Measurements from ENCODE around the gene FBXW2. TPM values are rescaled to one million over a fixed set of nuclear protein-coding genes. Genes with fewer than 3 reads are reported as not detected.

FBXW2 gene
- total RNA-seq, 1 donor: 36.8 TPM

DNA sequence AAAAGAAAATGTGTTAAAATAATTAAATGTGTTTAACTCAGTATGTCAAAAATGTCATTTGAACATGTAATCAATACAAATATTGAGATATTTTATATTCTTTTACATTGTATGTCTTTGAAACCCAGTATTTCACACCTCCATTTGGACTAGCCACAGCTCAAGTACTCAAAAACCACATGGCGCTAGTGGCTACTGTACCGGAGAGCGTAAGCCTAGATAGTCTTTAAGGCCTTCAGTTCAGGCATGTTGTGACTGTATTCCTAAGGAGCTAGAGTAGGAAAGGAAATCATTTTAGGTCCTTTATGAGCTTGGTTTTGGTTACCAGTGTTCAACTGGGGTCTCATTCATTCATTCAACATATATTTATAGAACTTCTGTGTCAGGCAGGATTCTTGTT, 12.8 kb downstream of the FBXW2 start:
- TF ChIP-seq, protein P1, sequence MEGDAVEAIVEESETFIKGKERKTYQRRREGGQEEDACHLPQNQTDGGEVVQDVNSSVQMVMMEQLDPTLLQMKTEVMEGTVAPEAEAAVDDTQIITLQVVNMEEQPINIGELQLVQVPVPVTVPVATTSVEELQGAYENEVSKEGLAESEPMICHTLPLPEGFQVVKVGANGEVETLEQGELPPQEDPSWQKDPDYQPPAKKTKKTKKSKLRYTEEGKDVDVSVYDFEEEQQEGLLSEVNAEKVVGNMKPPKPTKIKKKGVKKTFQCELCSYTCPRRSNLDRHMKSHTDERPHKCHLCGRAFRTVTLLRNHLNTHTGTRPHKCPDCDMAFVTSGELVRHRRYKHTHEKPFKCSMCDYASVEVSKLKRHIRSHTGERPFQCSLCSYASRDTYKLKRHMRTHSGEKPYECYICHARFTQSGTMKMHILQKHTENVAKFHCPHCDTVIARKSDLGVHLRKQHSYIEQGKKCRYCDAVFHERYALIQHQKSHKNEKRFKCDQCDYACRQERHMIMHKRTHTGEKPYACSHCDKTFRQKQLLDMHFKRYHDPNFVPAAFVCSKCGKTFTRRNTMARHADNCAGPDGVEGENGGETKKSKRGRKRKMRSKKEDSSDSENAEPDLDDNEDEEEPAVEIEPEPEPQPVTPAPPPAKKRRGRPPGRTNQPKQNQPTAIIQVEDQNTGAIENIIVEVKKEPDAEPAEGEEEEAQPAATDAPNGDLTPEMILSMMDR (IDR thresholded peaks at IDR 0.05; ENCODE audit: insufficient read depth, low read length): no peak
- H3K4me3 ChIP-seq (ENCODE audit: low read depth, low read length): no peak overlapping the region
- no peak for DNase-seq (ENCODE audit: low read depth)

DNA sequence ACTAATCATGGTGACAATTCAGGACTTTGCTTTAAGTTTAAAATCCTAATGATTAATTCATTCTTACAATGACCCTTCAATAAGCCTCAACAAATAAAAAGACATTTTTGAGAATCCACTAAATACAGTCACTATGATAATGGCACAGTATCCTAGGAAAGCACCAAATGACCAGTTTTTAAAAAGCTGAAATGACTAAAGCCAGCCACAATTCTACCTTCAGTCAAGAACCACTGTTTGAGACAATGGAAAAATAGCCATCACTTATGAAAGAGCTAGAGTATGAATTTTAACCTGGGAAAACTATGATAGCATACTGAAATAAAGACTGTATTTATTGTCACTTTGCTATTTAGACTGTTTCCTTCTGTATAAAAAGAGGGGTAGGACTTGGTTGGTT, 14.0 kb downstream of the FBXW2 start:
- TF ChIP-seq, protein P1 (IDR thresholded peaks at IDR 0.05; ENCODE audit: insufficient read depth, low read length): no peak
- no peak overlapping the region for H3K4me3 ChIP-seq (ENCODE audit: low read depth, low read length)
- no peak for DNase-seq (ENCODE audit: low read depth)

DNA sequence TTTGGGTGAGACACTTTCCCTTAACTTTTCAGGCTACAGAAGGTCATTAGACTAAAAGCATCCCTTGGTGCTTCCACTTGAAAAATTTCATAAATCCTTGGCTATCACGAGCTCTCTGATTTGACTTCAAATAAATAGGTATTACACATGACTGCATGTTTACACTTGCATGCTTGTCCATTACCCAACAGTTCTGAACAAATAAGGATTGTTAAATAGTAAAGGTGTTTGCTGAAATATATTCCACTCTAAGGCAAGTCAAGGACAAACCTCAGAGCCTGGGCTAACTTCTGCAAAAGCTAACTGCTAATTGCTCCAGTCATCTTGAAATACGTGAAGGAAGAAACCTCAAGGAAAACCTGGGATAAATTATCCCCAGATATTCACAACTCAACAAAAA, 14.5 kb downstream of the FBXW2 start:
- TF ChIP-seq, protein P1 (IDR thresholded peaks at IDR 0.05; ENCODE audit: insufficient read depth, low read length): no peak
- H3K4me3 ChIP-seq (ENCODE audit: low read depth, low read length): no peak overlapping the region
- DNase-seq (ENCODE audit: low read depth): no peak

DNA sequence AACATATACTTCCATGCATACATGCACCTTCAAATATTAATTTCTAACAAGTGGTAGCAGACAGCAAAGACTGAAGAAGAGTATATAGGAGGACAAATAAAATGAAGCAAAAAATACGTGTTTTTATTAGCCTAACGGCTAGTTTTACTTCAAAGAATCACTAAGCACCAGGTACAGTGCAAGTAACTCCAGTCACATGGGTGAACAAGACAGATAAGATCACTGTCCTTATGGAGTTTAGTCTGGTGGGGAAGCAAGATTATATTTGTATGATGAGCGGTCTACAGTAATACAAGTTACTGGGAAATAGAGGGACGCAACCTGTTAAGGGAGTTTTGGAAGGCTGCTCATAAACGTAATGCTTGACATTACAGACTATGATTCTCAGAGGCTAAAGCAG, 16.0 kb downstream of the FBXW2 start:
- TF ChIP-seq, protein P1 (IDR thresholded peaks at IDR 0.05; ENCODE audit: insufficient read depth, low read length): no peak
- no peak overlapping the region for H3K4me3 ChIP-seq (ENCODE audit: low read depth, low read length)
- DNase-seq (ENCODE audit: low read depth): no peak

DNA sequence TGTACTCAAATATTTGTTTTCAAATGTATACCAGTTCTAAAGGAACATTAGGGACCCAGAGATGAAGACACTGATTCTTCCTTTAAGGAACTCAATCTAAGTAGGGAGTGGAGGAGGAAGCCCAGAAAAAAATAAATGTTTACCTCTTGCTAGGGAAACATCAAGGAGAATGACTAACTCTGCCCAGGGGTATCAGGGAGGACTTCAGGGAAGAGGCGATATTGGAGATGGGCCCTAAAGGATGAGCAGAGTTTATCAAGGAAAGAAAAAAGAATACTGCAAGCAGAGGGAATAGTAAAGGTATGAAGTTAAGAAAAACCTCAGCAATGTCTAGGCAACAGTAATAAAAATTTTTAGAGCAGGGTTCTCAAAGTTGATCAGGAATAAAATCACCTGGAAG, 16.4 kb downstream of the FBXW2 start:
- TF ChIP-seq, protein P1 (IDR thresholded peaks at IDR 0.05; ENCODE audit: insufficient read depth, low read length): no peak
- H3K4me3 ChIP-seq (ENCODE audit: low read depth, low read length): no peak overlapping the region
- DNase-seq (ENCODE audit: low read depth): no peak

DNA sequence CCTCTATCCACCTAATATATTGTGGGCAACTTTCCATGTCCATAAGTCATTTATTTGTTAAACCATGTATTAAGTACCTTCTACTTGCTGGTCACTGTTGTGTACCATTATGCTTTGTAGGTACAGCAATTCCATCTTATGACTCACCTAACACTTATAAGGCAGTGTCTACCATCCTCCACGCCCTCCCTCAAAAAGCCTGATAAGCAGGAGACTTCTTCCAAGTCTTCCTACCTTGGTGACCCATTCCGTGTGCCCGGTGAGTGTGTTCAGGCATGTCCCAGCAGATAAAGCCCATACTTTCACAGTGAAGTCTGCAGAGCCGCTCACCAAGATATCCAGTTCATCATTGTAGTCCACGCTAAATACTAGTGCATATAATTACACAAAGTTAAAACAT, 17.4 kb downstream of the FBXW2 start:
- DNase-seq (ENCODE audit: low read depth): no peak
- H3K4me3 ChIP-seq (ENCODE audit: low read depth, low read length): no peak overlapping the region
- TF ChIP-seq, protein P1 (IDR thresholded peaks at IDR 0.05; ENCODE audit: insufficient read depth, low read length): no peak

DNA sequence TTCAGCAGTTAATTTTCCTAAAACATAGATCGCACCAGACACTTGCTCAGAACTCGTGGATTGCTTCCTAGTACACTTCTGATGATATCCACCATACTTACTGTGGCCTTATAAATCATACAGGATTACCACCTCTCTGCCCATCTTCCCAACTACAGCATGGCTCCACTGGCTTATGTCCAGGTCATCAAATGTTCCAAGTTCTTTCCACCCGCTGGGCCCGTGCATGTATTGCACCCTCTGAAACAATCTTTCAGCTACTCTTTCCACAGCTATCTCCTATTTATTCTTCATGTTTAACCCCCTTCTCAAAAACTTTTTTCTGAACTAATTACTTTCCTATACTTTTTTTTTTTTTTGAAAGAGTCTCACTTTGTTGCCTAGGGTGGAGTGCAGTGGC, 18.5 kb downstream of the FBXW2 start:
- TF ChIP-seq, protein P1 (IDR thresholded peaks at IDR 0.05; ENCODE audit: insufficient read depth, low read length): peak; percentile 2
- no peak for DNase-seq (ENCODE audit: low read depth)
- no peak overlapping the region for H3K4me3 ChIP-seq (ENCODE audit: low read depth, low read length)

All from fibroblast of the aortic adventitia (primary cell).